TTC549 (cell line): Measurements from ENCODE around the gene PTTG2.
"Not testable (repeated sequence)": the region's sequence is repeated elsewhere in the genome, so short reads cannot be mapped to it uniquely, and the experiment has no call there.

Experiments used
- FAIRE-seq: peaks from 2 replicates; lab custom pipeline; 2012; peaks lifted over from hg19 to GRCh38; lab: Jason Lieb, UNC

Gene PTTG2

DNA sequence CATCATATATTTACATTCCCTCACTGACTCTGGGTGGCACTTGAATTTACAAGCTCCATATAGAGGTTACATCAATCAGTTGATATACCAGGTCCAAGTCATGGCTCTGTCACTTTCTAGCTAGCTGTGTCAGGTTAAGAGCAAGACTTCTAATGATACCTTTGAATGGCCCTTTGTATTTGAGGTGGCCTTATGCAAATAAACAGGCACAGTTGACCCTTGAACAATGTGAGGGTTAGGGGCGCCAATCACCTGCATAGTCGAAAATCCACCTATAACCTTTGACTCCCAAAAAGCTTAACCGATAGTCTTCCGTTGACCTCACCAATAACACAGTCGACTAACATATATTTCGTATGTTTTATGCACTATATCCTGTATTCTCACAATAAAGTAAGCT, 1.3 kb upstream of the PTTG2 start:
- no peak for FAIRE-seq

DNA sequence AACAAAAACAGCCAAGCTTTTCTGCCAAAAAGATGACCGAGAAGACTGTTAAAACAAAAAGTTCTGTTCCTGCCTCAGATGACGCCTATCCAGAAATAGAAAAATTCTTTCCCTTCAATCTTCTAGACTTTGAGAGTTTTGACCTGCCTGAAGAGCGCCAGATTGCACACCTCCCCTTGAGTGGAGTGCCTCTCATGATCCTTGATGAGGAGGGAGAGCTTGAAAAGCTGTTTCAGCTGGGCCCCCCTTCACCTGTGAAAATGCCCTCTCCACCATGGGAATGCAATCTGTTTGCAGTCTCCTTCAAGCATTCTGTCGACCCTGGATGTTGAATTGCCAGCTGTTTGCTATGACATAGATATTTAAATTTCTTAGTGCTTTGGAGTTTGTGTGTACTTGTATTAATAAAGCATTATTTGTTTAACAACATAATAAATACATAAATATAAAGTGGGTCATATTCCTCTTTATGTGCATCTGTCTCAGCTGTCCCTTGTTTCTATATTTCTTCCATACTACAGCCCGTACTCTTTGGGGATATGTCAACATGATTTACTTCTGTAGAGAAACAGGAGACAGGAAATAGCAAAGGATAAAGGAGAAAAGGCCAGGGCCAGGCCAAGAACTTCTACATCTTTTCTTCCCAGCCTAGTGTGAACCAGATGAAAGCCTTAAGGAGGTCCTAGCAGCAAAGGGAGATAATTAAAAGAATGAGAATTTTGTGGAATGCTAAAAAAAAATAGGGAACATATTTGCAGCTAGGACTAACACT, 667 bp downstream of the PTTG2 start:
- FAIRE-seq, result no peak

DNA sequence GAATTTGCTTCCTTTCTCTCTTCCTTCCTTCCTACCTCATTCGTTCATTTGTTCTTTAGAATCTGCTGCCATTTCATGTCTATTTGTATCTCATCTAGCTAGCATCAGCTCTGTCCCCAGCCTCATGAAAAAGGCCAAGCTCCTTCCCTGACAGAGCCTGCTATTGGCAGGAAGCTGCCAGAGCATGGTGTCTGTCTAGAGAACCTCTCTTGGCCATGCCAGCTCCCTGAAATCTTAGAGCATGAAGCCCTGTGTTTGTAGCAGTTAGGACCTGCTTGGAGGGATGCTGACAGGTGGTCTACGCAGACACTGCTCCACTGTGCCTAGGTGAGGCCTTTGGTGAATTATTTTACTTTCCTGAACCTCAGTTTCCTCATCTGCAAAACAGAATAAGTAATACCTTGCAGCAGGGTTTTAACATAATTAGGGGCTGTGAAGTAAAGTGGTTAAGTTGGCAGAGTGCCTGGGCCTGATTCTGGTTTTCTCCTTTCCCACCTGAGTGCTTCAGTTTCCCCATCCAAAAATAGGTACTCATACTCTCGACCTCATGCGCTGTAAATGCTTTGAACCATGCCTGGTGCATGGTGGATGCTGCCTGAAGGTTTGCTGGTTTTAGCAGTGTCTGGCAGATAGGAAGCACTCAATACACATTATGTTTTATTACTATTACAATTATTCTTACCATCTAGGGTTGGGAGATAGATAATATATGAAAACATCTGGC, 4.7 kb downstream of the PTTG2 start:
- no peak for FAIRE-seq

DNA sequence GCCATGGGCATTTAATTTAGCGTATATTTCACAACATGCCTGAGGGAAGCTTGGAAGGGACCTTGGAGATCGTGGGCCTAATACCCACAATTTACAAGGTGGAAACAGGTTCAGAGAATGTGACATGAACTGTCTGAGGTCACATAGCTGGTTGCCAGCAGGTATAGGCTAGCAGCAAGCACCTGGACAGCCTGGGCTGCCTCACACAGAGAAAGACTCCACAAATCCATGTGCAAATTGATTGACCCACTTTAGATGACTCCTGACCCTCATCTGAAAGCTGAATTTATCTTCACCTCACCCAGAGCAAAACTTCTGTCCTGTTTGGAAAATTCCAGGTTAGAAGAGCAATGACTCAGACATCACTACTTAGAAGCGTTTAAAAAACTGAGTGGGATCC, 5.8 kb downstream of the PTTG2 start:
- FAIRE-seq, result no peak

- FAIRE-seq, result no peak
Observed at GRCh38 chr4:37967736-37968135, 7.5 kb downstream of the PTTG2 start.

- FAIRE-seq, result no peak
Observed at GRCh38 chr4:37968747-37969146, 8.5 kb downstream of the PTTG2 start.

- no peak for FAIRE-seq
Observed at GRCh38 chr4:37970702-37971101, 10.5 kb downstream of the PTTG2 start.

DNA sequence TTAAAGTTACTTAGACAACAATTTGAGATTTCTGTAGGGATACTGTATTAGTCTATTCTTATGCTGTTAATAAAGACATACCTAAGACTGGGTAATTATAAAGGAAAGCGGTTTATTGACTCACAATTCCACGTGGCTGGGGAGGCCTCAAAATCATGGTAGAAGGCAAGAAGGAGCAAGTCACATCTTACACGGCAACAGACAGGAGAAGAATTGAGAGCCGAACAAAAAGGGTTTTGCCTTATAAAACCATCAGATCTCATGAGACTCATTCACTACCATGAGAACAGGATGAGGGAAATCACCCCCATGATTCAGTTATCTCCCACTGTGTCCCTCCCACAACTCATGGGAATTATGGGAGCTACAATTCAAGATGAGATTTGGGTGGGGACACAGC, 11.0 kb downstream of the PTTG2 start:
- FAIRE-seq, result no peak

DNA sequence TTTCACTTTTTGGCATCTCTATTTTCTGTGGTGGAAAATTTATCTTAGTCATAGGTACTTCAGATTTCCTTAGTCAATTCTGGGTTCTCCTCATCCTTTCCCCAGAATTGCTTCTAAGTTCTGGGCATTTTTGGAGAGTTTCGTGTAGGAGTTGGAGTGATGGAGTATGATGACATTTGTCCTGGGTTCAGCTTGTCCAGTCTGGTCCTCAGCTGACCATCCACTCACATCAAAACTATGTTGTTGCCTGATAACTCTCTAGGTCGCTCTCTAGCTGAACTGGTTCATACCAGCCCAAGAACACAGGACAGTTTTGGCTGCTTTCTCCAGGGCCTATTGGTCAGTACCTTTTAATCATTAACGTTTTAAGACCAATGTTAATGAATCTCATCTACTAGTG, 13.2 kb downstream of the PTTG2 start:
- no peak for FAIRE-seq

DNA sequence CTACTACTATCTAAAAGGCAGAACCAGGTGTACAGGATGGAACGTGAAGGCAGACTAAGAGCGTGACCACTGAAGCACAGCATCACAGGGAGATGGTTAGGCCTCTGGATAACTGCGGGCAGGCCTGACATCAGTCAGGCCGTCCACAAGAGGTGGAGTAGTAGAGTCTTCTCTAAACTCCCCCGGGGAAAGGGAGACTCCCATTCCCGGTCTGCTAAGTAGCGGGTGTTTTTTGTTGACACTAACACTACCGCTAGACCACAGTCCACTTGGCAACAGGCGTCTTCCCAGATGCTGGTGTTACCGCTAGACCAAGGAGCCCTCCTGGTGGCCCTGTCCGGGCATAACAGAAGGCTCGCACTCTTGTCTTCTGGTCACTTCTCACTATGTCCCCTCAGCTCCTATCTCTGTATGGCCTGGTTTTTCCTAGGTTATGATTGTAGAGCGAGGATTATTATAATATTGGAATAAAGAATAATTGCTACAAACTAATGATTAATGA, 15.2 kb downstream of the PTTG2 start:
- not testable (repeated sequence) for FAIRE-seq

- no peak for FAIRE-seq
Observed at GRCh38 chr4:37976507-37976906, 16.3 kb downstream of the PTTG2 start.

GRCh38 chr4:37976991-37977470, 16.8 kb downstream of the PTTG2 start:
- FAIRE-seq, result no peak

GRCh38 chr4:37977471-37978247, 17.5 kb downstream of the PTTG2 start:
- FAIRE-seq, result no peak

DNA sequence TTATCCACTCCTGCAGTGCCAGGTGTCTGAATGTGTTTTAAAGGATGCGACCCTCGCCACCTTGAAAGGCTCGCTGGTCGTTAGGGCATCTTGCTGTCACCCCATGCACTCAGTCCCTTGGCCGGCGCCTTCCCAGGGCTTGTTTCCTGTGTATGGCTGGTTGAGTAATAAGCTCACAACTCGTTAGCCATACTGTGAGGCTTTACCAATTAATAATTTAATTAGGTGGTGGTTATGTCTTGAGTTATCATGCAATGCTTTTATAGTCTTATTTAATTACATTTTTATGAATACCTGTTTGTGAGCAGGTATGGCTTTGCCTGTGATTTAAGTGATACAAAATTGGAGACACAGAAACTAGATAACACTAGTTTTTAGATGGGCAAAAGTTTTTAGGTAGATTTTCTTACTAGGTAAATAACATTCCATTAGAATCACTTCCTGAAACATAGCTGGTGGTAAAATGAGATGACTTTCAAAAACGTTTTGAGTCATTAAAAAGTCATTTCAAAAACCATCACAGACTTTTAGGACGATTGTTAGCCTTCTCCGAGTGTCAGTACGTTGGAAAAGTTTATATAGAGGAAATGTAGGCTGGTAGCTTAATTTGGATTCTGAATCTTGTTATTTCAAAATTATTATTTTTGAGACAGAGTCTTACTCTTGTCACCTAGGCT, 18.2 kb downstream of the PTTG2 start:
- no peak for FAIRE-seq

DNA sequence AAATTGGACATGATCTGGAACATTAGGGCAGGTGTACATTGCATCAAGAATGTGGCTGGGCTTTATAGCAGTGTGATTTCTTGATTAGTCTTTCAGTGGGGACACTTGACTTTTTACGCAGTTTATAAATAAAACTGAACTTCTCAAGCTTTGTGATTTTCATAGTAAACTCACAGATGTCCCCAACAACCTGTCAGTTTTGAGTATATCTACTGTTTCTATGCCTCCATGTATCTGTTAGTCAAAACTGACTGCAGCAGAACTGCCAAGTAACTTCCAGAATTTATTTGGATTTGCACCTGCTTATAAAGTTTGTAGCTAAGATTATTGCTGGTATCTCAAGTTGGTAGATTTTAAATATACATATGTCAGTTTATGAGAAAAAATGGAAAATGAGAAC, 20.0 kb downstream of the PTTG2 start:
- FAIRE-seq, result no peak

GRCh38 chr4:37981425-37981824, 21.2 kb downstream of the PTTG2 start:
- FAIRE-seq, result no peak

DNA sequence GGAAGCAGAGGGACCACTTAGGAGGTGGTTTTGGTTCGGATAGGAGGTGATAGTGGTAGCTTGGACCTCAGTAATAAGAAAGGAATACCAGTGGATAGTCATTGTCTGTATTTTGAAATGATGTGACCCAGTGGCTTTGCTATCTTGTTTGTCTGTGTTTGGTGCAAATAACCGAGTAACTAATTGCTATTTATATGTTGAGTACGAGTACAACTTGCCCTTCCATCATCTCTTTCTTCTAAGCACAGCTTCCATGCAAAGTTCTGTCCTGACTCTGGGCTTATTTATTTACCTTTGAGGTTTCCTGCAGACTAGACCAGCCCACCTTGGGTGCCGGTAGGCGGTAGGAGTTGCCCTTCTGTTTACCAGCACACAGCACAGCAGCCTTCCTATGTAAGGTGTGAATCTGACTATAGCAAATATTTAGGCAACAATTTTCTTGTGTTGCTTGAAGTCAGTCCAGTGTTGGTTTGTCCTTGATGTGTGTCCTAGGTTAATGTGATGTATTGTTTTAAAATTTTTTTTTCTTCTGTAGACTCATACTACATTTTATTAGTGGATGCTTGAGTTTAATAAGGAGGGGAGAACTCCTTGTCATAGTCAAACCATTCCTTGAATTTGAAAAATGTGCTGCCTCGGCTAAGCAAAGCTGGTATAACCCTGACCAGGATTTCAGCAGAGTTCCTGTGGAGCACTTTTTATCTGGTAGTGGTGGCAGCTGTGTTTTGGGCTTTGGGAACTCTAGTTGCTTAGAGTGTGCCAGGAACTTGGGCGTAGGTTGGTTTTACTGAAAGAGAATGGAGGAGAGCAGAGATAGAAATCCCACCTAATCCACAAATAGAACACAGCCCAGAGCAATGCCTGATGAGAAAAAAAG, 21.9 kb downstream of the PTTG2 start:
- no peak for FAIRE-seq

DNA sequence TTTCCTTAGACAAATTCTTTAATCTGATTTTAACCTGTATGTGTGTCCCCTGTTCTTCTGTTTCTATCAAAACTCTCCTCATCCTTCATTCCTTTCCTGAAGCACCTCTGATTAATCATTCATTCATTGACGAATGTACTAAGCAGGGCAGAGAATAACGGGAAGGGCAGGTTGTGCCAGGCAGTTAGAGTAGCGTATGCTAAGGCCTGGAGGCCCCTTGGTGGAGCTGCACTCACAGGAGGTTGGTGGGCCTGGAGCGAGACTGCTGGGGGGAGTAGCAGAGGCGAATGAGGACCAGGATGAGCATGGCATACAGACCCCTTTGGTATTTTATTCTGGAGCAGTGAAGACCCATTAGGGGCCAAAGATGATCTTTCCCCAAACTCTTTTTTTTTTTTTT, 22.5 kb downstream of the PTTG2 start:
- FAIRE-seq, result no peak

DNA sequence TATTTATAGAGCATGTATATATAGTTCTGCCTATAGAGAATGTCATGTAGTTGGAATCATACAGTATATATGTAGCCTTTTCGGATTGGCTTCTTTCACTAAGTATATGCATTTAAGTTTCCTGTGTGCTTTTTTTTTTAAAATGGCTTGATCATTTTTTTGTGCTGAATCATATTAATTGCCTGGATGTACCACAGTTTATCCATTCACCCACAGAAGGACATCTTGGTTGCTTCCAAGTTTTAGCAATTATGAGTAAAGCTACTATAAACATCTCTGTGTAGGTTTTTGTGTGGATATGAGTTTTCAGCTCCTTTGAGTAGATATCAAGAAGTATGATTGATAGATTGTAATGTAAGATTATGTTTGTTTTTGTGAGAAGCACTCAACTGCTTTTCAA, 23.8 kb downstream of the PTTG2 start:
- FAIRE-seq, result no peak

DNA sequence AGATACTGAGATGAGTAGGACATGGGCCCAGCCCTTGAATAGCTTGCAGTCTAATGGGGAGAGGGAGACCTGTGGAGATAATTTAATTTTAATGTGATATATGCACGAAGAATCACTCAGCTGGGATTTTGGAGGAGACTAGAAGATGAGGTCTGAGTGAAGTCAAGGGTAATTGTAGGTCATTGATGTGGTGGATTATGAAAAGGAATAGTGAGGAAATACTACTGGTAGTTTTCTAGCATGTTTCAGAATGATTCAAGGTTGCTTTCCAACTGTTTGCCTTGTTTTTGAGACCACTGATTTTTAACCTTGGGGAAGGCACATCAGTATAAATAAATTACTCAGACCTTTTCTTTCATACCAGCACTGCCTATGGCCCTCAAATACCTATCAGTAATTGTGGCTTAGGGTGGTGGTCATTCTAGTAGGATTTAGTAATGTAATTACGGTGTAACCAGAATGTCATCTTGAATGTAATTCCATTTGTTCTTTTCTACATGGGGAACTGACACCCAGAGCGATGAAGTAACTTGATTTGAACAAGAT, 25.6 kb downstream of the PTTG2 start:
- no peak for FAIRE-seq

DNA sequence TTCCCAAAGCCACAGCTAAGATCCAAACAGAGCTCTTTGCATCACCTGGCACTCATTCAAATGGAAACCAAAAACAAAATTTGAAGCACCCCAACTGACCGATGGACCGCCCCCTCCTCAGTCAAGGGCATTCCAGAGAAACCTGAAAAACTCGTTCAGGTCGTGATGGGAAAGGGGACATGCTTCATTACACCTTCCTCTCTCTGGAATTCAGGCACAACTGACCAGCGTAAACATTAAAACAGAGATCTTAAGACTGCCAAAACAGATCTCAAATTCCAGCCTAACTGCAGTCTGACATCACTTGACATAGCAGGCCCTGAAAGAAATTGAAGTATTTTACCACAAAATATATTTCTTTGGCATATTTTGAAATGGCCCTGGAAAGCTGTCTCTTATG, 28.5 kb downstream of the PTTG2 start:
- FAIRE-seq, result no peak
